DMS 273 (cell line): ENCODE results near the gene PLGRKT.
"Not testable (repeated sequence)": the region's sequence is repeated elsewhere in the genome, so short reads cannot be mapped to it uniquely, and the experiment has no call there.

Source experiments
- DNase-seq: peaks from one replicate; lab custom pipeline; 2025; ENCODE audit not compliant: unreplicated experiment; lab: John Stamatoyannopoulos, UW

PLGRKT gene

GRCh38 chr9:5321058-5321457 lies 116.7 kb downstream of the PLGRKT start:
- peak; percentile 1 for DNase-seq

- DNase-seq, result not testable (repeated sequence)
These were observed 121.3 kb downstream of the PLGRKT start for GRCh38 chr9:5316406-5316805.

- DNase-seq, result peak; percentile 1
These were observed 122.4 kb downstream of the PLGRKT start for GRCh38 chr9:5315187-5315923.

- no peak for DNase-seq
These were observed 126.9 kb downstream of the PLGRKT start for GRCh38 chr9:5310851-5311250.
